ENCODE results near the gene NDUFV3.
"Not testable (repeated sequence)": the region's sequence is repeated elsewhere in the genome, so short reads cannot be mapped to it uniquely, and the experiment has no call there.

NDUFV3 gene

GRCh38 chr21:42858185-42858847 lies 34.8 kb upstream of the NDUFV3 start:
- no peak for DNase-seq

- DNase-seq, result no peak
Measured at GRCh38 chr21:42858957-42859890, 33.9 kb upstream of the NDUFV3 start.

DNA sequence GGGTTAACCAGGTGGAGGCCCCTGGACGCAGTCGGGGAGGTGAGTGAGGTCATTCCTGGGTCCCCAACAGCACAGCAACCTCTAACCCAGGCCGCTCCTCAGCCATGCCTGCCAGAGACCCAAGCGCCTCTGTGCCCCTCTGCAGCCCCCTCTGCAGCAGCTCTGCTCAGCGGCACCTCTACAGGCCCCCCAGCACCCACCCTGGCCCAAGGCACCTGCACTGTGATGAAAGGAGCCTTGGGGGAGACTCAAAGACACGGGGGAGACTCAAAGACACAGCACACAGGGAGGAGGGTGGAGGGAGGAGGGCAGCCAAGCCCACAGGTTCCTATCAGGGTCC lies 33.2 kb upstream of the NDUFV3 start:
- no peak for DNase-seq

GRCh38 chr21:42860345-42860744 lies 32.8 kb upstream of the NDUFV3 start:
- DNase-seq, result no peak

DNA sequence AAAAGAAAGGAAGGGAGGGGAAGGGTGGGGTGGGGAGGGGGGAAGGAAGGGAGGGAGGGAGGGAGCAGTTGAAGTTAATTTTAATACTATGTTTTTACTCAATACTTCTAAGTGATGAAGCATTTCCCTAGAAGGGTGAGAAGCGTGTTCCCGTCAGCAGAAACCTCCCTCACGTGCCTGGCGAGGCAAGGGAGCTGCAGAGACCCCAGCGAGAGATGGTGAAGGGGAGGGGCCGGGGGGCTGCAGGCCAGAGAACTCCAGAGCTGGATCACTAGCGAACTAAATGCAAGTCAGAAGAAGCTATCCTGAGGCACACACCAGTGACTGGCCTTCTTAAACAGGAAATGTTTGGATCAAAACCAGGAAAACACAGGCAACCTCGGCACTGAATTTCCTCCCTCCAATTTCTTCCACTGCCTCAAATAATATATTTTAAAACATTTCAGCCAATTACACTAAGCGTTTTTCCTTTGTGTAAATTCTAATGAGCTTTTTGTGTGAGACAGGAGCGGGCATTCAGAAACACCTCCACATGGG lies 31.7 kb upstream of the NDUFV3 start:
- no peak for DNase-seq

GRCh38 chr21:42861848-42862400 lies 31.2 kb upstream of the NDUFV3 start:
- DNase-seq, result no peak

- DNase-seq, result no peak
Measured at GRCh38 chr21:42862774-42863503, 30.2 kb upstream of the NDUFV3 start.

GRCh38 chr21:42863504-42863870 lies 29.6 kb upstream of the NDUFV3 start:
- DNase-seq, result no peak

GRCh38 chr21:42864286-42864685 lies 28.8 kb upstream of the NDUFV3 start:
- DNase-seq, result no peak

DNA sequence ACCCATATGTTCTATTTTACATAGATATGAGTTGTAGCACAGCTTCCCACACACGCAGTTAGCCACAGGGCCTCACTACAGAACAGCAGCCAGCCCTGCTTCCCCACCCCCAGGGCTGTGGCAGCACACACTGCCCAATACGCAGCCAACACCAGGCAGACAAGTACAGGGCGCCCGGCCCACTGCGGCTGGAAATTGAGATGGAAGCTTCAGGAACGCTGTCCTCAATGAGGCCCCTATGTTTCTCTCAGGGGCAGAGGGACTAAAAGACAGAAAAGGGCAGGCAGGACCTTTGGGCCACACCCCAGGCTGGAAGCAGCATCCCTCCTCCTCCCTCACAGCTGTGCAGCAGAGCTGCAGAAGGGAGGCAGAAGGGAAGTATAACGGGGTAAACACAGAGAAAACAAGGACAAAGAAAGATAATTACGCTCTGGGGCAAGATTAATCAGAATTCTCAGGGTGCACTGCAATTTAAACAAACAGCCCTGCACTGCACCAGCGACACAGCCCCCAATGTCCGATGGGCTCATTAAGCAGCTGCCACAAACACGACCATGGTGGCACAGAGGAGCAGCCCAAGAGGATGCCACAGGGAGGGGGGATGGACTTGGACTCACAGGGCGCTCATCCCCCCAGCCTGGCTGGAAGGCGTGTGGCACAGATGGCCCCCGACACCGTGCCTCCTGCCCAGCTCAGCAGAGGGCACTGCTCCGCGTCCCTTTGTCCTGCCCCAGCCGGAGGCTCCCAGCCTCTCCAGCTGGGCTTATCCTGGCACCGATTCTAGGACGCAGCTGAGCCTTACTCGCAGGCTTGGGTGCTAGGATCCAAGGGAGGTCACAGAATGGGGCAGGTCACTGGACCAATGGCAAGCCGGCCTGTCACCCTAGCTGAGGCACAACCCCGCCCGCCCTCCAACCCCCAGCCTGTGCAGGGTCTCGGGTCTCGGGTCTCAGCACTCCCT lies 28.0 kb upstream of the NDUFV3 start:
- DNase-seq, result no peak

- DNase-seq, result no peak
Measured at GRCh38 chr21:42865776-42866160, 27.3 kb upstream of the NDUFV3 start.

GRCh38 chr21:42868196-42868595 lies 24.9 kb upstream of the NDUFV3 start:
- no peak for DNase-seq

GRCh38 chr21:42873096-42873495 lies 20.0 kb upstream of the NDUFV3 start:
- DNase-seq, result no peak

DNA sequence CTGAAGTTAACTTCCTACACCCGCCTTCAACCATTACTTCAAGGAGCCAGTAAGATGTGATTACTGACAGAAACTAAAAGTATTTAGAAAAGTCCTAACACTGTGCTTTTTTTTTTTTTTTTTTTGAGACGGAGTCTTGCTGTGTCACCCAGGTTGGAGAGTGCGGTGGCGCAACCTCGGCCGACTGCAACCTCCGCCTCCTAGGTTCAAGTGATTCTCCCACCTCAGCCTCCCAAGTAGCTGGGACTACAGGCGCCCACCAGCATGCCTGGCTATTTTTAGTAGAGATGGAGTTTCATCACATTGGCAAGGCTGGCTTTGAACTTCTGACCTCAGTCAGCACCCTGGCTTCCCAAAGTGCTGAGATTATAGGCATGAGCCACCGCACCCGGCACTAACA lies 17.3 kb upstream of the NDUFV3 start:
- DNase-seq, result not testable (repeated sequence)

- peak in 1 of 3 donors; percentile 23 for DNase-seq
Measured at GRCh38 chr21:42878678-42878992, 14.5 kb upstream of the NDUFV3 start.

GRCh38 chr21:42878993-42879787 lies 13.9 kb upstream of the NDUFV3 start, which contains the start of gene WDR4:
Gene WDR4 (minus strand): TSS chr21:42879539. CDS start chr21:42879495, 44 bp downstream.
- peak; percentile 97 to 99 (median 99) for DNase-seq

- DNase-seq, result no peak
Measured at GRCh38 chr21:42880352-42880751, 12.8 kb upstream of the NDUFV3 start.

GRCh38 chr21:42883921-42884320 lies 9.2 kb upstream of the NDUFV3 start:
- DNase-seq, result no peak

DNA sequence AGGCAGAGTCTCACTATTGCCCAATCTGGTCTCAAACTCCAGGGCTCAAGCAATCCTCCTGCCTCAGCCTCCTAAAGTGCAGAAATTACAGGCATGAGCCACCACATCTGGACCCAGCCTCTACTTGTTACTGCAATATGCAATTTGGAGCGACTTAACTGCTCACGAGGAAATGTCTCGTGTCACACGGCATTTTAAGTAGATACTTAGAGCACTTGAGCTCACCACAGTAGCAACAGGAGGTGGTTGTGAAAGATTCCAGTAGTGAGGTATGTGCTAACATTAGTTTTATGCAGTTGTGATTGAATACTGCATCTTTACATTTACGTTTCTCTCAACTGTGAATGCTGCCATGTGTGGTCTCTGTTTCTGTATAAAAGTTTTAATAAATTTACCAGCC lies 5.8 kb upstream of the NDUFV3 start:
- DNase-seq, result no peak

DNA sequence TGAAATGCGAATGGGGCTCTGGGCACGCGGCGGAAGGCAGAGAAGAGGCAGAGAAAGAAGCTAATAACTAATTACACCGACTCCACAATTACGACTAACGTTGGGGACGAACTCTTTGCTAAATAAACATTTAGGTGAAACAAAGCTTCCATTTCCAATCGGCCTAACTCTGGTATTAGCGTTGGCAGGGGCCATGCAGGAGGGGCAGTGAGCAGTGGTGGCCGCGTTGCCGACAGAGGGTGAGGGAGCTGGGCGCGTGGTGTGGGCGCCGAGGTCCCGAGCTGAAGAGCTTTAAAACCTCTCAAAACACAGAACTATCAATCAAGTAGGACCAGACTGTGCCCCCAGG lies 553 bp upstream of the NDUFV3 start:
- DNase-seq, result no peak

DNA sequence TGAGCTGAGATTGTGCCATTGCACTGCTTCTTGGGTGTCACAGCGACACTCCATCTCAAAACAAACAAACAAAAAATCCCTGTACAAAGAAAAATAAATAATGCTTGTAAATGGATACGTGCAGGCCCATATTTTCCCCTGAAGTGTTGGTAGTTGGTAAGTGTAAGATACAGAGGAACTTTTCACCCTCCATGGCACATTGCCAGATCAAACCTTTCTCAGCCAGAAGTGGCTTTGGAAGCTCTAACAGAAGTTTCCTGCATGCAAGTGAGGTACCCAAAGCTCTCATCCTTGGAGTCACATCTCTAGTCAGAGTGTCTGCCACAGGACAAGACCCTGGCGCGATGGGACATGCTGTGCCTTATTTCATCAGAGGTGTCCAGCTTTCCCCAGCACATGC lies 7.3 kb downstream of the NDUFV3 start:
- no peak for DNase-seq
